ENCODE measurements around the gene BAHCC1.

The BAHCC1 gene

GRCh38 chr17:81500047-81500446, 104.8 kb downstream of the BAHCC1 start:
- Histone ChIP-seq H3K4me3 (ENCODE audit: low read length) (no peak overlapping the region), H3K27ac (ENCODE audit: low read depth, low read length) (no peak overlapping the region), H3K4me1 (ENCODE audit: control insufficient read depth, insufficient read depth, low read length) (no peaks in the 10 kb centered on the region), H3K9ac (ENCODE audit: low read length) (no peak overlapping the region), H3K27me3 (ENCODE audit: control insufficient read depth, insufficient read depth, low read length) (no peaks in the 10 kb centered on the region), H3K36me3 (ENCODE audit: control insufficient read depth, insufficient read depth, low read length) (no peaks in the 10 kb centered on the region)

DNA sequence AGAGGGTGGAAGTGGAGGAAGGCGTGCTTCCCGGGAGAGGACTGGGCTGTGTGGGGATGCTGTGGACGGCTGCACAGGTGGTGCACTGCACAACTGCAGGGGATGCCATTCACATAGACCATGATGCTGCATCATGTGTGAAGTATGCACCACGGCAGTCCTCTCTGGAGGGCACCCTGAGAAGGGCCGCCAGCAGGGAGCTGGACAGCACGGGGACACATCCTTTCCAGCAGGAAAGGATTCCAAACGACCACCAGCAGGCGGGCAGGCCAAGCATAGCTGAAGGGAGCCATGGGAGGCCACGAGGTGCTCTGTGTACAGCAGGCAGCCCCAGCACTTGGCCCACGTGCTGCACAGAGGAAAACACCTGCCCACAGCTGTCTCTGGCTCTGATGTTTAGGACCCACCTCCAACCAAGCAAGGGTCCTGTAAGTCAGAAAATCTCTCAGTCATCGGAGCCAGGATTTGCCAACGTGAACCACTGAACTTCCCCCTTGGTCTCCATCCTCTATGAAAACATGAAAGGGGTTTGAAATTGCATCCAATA, 107.3 kb downstream of the BAHCC1 start:
- H3K27me3 ChIP-seq (ENCODE audit: control insufficient read depth, insufficient read depth, low read length), result no peaks in the 10 kb centered on the region

GRCh38 chr17:81503619-81504018, 108.4 kb downstream of the BAHCC1 start:
- no peak overlapping the region for H3K9ac ChIP-seq (ENCODE audit: low read length)
- H3K36me3 ChIP-seq (ENCODE audit: control insufficient read depth, insufficient read depth, low read length), result peaks cover 1% of the 10 kb centered on the region
- H3K4me3 ChIP-seq (ENCODE audit: low read length), result no peak overlapping the region
- H3K27me3 ChIP-seq (ENCODE audit: control insufficient read depth, insufficient read depth, low read length), result no peaks in the 10 kb centered on the region
- H3K27ac ChIP-seq (ENCODE audit: low read depth, low read length), result no peak overlapping the region
- H3K4me1 ChIP-seq (ENCODE audit: control insufficient read depth, insufficient read depth, low read length), result peaks cover 1% of the 10 kb centered on the region

More for the DNA sequence above, 107.3 kb downstream of the BAHCC1 start:
- Histone ChIP-seq H3K4me1 (ENCODE audit: control insufficient read depth, insufficient read depth, low read length) (no peaks in the 10 kb centered on the region), H3K27ac (ENCODE audit: low read depth, low read length) (no peak overlapping the region), H3K4me3 (ENCODE audit: low read length) (no peak overlapping the region), H3K36me3 (ENCODE audit: control insufficient read depth, insufficient read depth, low read length) (no peaks in the 10 kb centered on the region), H3K9ac (ENCODE audit: low read length) (no peak overlapping the region)

- Histone ChIP-seq H3K36me3 (ENCODE audit: control insufficient read depth, insufficient read depth, low read length) (peaks cover 36% of the 10 kb centered on the region), H3K9ac (ENCODE audit: low read length) (peak overlapping the region; percentile 32), H3K4me1 (ENCODE audit: control insufficient read depth, insufficient read depth, low read length) (peaks cover 4% of the 10 kb centered on the region), H3K27ac (ENCODE audit: low read depth, low read length) (peak overlapping the region; percentile 61), H3K4me3 (ENCODE audit: low read length) (peak overlapping the region; percentile 95), H3K27me3 (ENCODE audit: control insufficient read depth, insufficient read depth, low read length) (no peaks in the 10 kb centered on the region)
Measured at GRCh38 chr17:81508639-81509206, 113.5 kb downstream of the BAHCC1 start.

DNA sequence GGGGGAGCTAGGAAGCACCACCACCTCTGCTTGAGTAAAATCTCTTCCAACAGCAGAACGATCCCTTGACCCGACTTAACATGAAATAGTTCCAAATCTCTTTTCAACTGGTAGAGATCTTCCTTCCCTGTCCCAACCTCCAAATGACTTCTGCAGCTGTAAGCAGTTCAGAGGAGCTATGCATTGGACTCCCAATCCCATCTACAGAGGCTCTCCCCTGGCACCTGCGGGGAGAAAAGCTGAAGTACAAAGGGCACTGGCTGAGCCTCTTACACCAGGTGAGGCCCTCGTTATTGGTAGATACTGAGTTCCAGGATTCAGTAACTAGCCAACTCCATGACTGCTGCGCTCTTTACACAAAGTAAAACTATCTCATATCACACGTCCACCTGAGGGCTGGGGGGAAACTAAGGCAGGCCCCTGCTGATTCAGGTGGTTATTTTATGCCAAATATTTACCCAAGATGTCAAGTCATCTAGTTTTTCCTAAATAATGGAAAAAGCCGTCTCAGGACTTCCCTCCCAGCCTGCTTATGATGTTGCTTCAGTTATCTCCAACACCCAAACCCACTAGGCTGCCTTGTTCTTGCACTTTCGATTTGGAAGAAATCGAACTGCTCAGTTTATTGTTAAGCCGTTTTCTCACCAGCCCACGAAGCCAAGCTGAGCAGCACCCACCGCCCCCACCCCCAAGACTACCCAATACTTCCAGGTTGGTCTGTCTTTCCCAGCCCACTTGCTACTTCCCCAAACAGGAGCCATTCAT, 114.1 kb downstream of the BAHCC1 start:
- Histone ChIP-seq H3K27ac (ENCODE audit: low read depth, low read length) (peak overlapping the region; percentile 61), H3K36me3 (ENCODE audit: control insufficient read depth, insufficient read depth, low read length) (peaks cover 36% of the 10 kb centered on the region), H3K4me1 (ENCODE audit: control insufficient read depth, insufficient read depth, low read length) (peaks cover 4% of the 10 kb centered on the region), H3K4me3 (ENCODE audit: low read length) (peak overlapping the region; percentile 95), H3K27me3 (ENCODE audit: control insufficient read depth, insufficient read depth, low read length) (no peaks in the 10 kb centered on the region), H3K9ac (ENCODE audit: low read length) (peak overlapping the region; percentile 33)

GRCh38 chr17:81509972-81510784, 114.9 kb downstream of the BAHCC1 start:
- H3K36me3 ChIP-seq (ENCODE audit: control insufficient read depth, insufficient read depth, low read length), result peaks cover 36% of the 10 kb centered on the region
- H3K4me1 ChIP-seq (ENCODE audit: control insufficient read depth, insufficient read depth, low read length), result peaks cover 4% of the 10 kb centered on the region
- H3K4me3 ChIP-seq (ENCODE audit: low read length), result peak overlapping the region; percentile 95
- peak overlapping the region; percentile 96 for H3K9ac ChIP-seq (ENCODE audit: low read length)
- H3K27ac ChIP-seq (ENCODE audit: low read depth, low read length), result peak overlapping the region; percentile 95
- no peaks in the 10 kb centered on the region for H3K27me3 ChIP-seq (ENCODE audit: control insufficient read depth, insufficient read depth, low read length)

- peaks cover 36% of the 10 kb centered on the region for H3K36me3 ChIP-seq (ENCODE audit: control insufficient read depth, insufficient read depth, low read length)
- H3K27me3 ChIP-seq (ENCODE audit: control insufficient read depth, insufficient read depth, low read length), result no peaks in the 10 kb centered on the region
- H3K4me3 ChIP-seq (ENCODE audit: low read length), result peak overlapping the region; percentile 95
- H3K27ac ChIP-seq (ENCODE audit: low read depth, low read length), result peak overlapping the region; percentile 95
- H3K9ac ChIP-seq (ENCODE audit: low read length), result peak overlapping the region; percentile 96
- H3K4me1 ChIP-seq (ENCODE audit: control insufficient read depth, insufficient read depth, low read length), result peaks cover 5% of the 10 kb centered on the region
Measured at GRCh38 chr17:81510785-81511553, 115.7 kb downstream of the BAHCC1 start.

- H3K9ac ChIP-seq (ENCODE audit: low read length), result peak overlapping the region; percentile 96
- H3K4me1 ChIP-seq (ENCODE audit: control insufficient read depth, insufficient read depth, low read length), result peaks cover 10% of the 10 kb centered on the region
- no peaks in the 10 kb centered on the region for H3K27me3 ChIP-seq (ENCODE audit: control insufficient read depth, insufficient read depth, low read length)
- peak overlapping the region; percentile 95 for H3K4me3 ChIP-seq (ENCODE audit: low read length)
- H3K36me3 ChIP-seq (ENCODE audit: control insufficient read depth, insufficient read depth, low read length), result peaks cover 36% of the 10 kb centered on the region
- peak overlapping the region; percentile 95 for H3K27ac ChIP-seq (ENCODE audit: low read depth, low read length)
Measured at GRCh38 chr17:81511554-81511803, 116.2 kb downstream of the BAHCC1 start.

DNA sequence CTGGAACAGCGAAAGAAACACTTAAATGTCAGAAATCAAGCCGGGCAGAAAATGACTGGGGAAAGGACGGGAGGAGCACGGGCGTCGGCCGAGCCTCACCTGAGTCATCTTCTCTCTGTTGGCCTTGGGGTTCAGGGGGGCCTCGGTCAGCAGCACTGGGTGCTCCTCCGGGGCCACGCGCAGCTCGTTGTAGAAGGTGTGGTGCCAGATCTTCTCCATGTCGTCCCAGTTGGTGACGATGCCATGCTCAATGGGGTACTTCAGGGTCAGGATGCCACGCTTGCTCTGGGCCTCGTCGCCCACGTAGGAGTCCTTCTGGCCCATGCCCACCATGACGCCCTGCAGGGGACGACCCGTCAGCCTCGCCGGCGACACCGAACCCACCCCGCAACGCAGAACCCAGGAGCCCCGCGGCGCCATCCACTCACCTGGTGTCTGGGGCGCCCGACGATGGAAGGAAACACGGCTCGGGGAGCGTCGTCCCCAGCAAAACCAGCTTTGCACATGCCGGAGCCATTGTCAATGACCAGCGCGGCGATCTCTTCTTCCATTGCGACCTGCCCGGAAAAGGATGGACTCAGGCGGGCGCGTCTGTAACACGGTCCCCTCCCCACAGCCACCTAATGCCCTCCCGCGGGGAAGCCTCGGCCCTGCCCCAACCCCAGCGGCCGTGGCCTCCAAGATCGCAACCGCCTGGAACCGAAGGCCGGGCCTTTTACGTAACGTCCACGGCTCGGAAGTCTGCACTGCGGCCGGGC, 116.7 kb downstream of the BAHCC1 start:
- Histone ChIP-seq H3K9ac (ENCODE audit: low read length) (peak overlapping the region; percentile 96), H3K27ac (ENCODE audit: low read depth, low read length) (peak overlapping the region; percentile 95), H3K36me3 (ENCODE audit: control insufficient read depth, insufficient read depth, low read length) (peaks cover 36% of the 10 kb centered on the region), H3K4me3 (ENCODE audit: low read length) (peak overlapping the region; percentile 95), H3K27me3 (ENCODE audit: control insufficient read depth, insufficient read depth, low read length) (no peaks in the 10 kb centered on the region), H3K4me1 (ENCODE audit: control insufficient read depth, insufficient read depth, low read length) (peaks cover 15% of the 10 kb centered on the region)

GRCh38 chr17:81512562-81513371, 117.5 kb downstream of the BAHCC1 start, which contains the start of gene ACTG1:
TSS of gene ACTG1 (minus strand) at chr17:81512799. CDS start at chr17:81512354, 445 bp downstream.
- peak within 1 kb of the TSS; percentile 100 for H3K27ac ChIP-seq (ENCODE audit: low read depth, low read length)
- H3K4me3 ChIP-seq (ENCODE audit: low read length), result peak within 1 kb of the TSS; percentile 95
- H3K9ac ChIP-seq (ENCODE audit: low read length), result peak within 1 kb of the TSS; percentile 99
- no peaks in the 10 kb centered on the region for H3K27me3 ChIP-seq (ENCODE audit: control insufficient read depth, insufficient read depth, low read length)
- H3K4me1 ChIP-seq (ENCODE audit: control insufficient read depth, insufficient read depth, low read length), result peaks cover 15% of the 10 kb centered on the region
- H3K36me3 ChIP-seq (ENCODE audit: control insufficient read depth, insufficient read depth, low read length), result peaks cover 36% of the 10 kb centered on the region

- Histone ChIP-seq H3K9ac (ENCODE audit: low read length) (peak overlapping the region; percentile 99), H3K36me3 (ENCODE audit: control insufficient read depth, insufficient read depth, low read length) (peaks cover 36% of the 10 kb centered on the region), H3K27me3 (ENCODE audit: control insufficient read depth, insufficient read depth, low read length) (no peaks in the 10 kb centered on the region), H3K4me3 (ENCODE audit: low read length) (peak overlapping the region; percentile 74), H3K4me1 (ENCODE audit: control insufficient read depth, insufficient read depth, low read length) (peaks cover 19% of the 10 kb centered on the region), H3K27ac (ENCODE audit: low read depth, low read length) (peak overlapping the region; percentile 100)
Measured at GRCh38 chr17:81513372-81513752, 118.1 kb downstream of the BAHCC1 start.

Measured in rectal smooth muscle tissue (tissue), 1 donor.